WTC11 (cell line): Measurements from ENCODE around the gene C1orf159.

Experiments
- ATF2 ChIP-seq: sonication (generic); formaldehyde crosslinking; IDR thresholded peaks from 2 replicates; pipeline ENCODE4 v1.8.1; 2022; ENCODE audit warnings: low read depth, missing genetic modification reagents, borderline replicate concordance
- CREM ChIP-seq: sonication (generic); formaldehyde crosslinking; IDR thresholded peaks from 2 replicates; pipeline ENCODE4 v1.8.1; 2022; ENCODE audit warnings: mild to moderate bottlenecking, missing genetic modification reagents, moderate library complexity
- ELF4 ChIP-seq: sonication (generic); formaldehyde crosslinking; IDR thresholded peaks from 2 replicates; pipeline ENCODE4 v1.8.1; 2022; ENCODE audit warnings: low read depth, mild to moderate bottlenecking, moderate library complexity, missing genetic modification reagents
- NR2C2 ChIP-seq: sonication (generic); formaldehyde crosslinking; IDR thresholded peaks from 2 replicates; pipeline ENCODE4 v1.8.0; 2022; ENCODE audit warnings: mild to moderate bottlenecking, missing genetic modification reagents
- NR3C1 ChIP-seq: sonication (generic); formaldehyde crosslinking; conservative IDR thresholded peaks from 2 replicates; pipeline ENCODE4 v1.8.1; 2023; ENCODE audit warnings: low read depth, mild to moderate bottlenecking, missing genetic modification reagents
- SMAD3 ChIP-seq: sonication (generic); formaldehyde crosslinking; IDR thresholded peaks from 2 replicates; pipeline ENCODE4 v1.8.0; 2022; ENCODE audit warnings: missing genetic modification reagents, mild to moderate bottlenecking, borderline replicate concordance
- TF ChIP-seq, protein P1 (sequence below): fragments of 200-600 bp; IDR thresholded peaks from 2 replicates; pipeline ENCODE4 v1.8.0; 2022; ENCODE audit warnings: antibody characterized with exemption
- TF ChIP-seq, protein P2 (sequence below): sonication (generic); formaldehyde crosslinking; IDR thresholded peaks from 2 replicates; pipeline ENCODE4 v1.8.0; 2023; ENCODE audit warnings: missing genetic modification reagents, mild to moderate bottlenecking, borderline replicate concordance
- TF ChIP-seq, protein P3 (sequence below): sonication (generic); formaldehyde crosslinking; IDR thresholded peaks from 2 replicates; pipeline ENCODE4 v1.8.1; 2022; ENCODE audit warnings: low read depth, mild to moderate bottlenecking, moderate library complexity, missing genetic modification reagents, borderline replicate concordance
- TF ChIP-seq, protein P4 (sequence below): sonication (generic); formaldehyde crosslinking; IDR thresholded peaks from 2 replicates; pipeline ENCODE4 v1.8.1; 2022; ENCODE audit warnings: mild to moderate bottlenecking, moderate library complexity, missing genetic modification reagents

GRCh38 chr1:1047407-1047806 is 68.5 kb downstream of the C1orf159 start:
- TF ChIP-seq ELF4 (no peak), ATF2 (no peak), CREM (CRISPR knock-in tag) (no peak), NR3C1 (CRISPR knock-in tag) (no peak), NR2C2 (CRISPR knock-in tag) (no peak), SMAD3 (CRISPR knock-in tag) (no peak)
- TF ChIP-seq, protein P1, sequence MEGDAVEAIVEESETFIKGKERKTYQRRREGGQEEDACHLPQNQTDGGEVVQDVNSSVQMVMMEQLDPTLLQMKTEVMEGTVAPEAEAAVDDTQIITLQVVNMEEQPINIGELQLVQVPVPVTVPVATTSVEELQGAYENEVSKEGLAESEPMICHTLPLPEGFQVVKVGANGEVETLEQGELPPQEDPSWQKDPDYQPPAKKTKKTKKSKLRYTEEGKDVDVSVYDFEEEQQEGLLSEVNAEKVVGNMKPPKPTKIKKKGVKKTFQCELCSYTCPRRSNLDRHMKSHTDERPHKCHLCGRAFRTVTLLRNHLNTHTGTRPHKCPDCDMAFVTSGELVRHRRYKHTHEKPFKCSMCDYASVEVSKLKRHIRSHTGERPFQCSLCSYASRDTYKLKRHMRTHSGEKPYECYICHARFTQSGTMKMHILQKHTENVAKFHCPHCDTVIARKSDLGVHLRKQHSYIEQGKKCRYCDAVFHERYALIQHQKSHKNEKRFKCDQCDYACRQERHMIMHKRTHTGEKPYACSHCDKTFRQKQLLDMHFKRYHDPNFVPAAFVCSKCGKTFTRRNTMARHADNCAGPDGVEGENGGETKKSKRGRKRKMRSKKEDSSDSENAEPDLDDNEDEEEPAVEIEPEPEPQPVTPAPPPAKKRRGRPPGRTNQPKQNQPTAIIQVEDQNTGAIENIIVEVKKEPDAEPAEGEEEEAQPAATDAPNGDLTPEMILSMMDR, result no peak
- TF ChIP-seq, protein P2, sequence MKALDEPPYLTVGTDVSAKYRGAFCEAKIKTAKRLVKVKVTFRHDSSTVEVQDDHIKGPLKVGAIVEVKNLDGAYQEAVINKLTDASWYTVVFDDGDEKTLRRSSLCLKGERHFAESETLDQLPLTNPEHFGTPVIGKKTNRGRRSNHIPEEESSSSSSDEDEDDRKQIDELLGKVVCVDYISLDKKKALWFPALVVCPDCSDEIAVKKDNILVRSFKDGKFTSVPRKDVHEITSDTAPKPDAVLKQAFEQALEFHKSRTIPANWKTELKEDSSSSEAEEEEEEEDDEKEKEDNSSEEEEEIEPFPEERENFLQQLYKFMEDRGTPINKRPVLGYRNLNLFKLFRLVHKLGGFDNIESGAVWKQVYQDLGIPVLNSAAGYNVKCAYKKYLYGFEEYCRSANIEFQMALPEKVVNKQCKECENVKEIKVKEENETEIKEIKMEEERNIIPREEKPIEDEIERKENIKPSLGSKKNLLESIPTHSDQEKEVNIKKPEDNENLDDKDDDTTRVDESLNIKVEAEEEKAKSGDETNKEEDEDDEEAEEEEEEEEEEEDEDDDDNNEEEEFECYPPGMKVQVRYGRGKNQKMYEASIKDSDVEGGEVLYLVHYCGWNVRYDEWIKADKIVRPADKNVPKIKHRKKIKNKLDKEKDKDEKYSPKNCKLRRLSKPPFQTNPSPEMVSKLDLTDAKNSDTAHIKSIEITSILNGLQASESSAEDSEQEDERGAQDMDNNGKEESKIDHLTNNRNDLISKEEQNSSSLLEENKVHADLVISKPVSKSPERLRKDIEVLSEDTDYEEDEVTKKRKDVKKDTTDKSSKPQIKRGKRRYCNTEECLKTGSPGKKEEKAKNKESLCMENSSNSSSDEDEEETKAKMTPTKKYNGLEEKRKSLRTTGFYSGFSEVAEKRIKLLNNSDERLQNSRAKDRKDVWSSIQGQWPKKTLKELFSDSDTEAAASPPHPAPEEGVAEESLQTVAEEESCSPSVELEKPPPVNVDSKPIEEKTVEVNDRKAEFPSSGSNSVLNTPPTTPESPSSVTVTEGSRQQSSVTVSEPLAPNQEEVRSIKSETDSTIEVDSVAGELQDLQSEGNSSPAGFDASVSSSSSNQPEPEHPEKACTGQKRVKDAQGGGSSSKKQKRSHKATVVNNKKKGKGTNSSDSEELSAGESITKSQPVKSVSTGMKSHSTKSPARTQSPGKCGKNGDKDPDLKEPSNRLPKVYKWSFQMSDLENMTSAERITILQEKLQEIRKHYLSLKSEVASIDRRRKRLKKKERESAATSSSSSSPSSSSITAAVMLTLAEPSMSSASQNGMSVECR (CRISPR knock-in tag), result no peak
- TF ChIP-seq, protein P3, sequence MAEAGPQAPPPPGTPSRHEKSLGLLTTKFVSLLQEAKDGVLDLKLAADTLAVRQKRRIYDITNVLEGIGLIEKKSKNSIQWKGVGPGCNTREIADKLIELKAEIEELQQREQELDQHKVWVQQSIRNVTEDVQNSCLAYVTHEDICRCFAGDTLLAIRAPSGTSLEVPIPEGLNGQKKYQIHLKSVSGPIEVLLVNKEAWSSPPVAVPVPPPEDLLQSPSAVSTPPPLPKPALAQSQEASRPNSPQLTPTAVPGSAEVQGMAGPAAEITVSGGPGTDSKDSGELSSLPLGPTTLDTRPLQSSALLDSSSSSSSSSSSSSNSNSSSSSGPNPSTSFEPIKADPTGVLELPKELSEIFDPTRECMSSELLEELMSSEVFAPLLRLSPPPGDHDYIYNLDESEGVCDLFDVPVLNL (CRISPR knock-in tag), result no peak
- TF ChIP-seq, protein P4, sequence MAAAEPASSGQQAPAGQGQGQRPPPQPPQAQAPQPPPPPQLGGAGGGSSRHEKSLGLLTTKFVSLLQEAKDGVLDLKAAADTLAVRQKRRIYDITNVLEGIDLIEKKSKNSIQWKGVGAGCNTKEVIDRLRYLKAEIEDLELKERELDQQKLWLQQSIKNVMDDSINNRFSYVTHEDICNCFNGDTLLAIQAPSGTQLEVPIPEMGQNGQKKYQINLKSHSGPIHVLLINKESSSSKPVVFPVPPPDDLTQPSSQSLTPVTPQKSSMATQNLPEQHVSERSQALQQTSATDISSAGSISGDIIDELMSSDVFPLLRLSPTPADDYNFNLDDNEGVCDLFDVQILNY (CRISPR knock-in tag), result no peak
